GM12872 (cell line): ENCODE results near the gene NEUROD2.

ENCODE experiments used
- TF ChIP-seq, protein P1 (sequence below): IDR thresholded peaks from 3 replicates; pipeline ENCODE4 v1.5.1; 2011; ENCODE audit warnings: low read depth, mild to moderate bottlenecking, low read length, moderate library complexity; ENCODE audit not compliant: insufficient read depth

Gene NEUROD2

DNA sequence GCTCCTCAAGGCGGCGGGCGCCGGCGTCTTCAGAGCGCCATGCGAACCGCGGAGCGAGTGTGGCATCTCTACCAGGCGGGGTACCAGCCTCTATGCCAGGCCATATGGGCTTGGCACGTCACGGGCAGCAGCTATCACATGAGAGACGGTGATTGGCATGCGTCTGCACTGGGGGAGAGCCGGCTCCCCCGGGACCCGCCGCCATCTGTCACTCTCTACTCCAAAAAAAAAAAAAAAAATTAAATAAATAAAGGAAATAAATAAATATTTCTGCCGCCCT, at the start of gene NEUROD2:
Gene NEUROD2 (minus strand): TSS at position 70 of the 280 bp plus-strand sequence. CDS start 1,321 bp downstream, outside the sequence.
- TF ChIP-seq, protein P1, sequence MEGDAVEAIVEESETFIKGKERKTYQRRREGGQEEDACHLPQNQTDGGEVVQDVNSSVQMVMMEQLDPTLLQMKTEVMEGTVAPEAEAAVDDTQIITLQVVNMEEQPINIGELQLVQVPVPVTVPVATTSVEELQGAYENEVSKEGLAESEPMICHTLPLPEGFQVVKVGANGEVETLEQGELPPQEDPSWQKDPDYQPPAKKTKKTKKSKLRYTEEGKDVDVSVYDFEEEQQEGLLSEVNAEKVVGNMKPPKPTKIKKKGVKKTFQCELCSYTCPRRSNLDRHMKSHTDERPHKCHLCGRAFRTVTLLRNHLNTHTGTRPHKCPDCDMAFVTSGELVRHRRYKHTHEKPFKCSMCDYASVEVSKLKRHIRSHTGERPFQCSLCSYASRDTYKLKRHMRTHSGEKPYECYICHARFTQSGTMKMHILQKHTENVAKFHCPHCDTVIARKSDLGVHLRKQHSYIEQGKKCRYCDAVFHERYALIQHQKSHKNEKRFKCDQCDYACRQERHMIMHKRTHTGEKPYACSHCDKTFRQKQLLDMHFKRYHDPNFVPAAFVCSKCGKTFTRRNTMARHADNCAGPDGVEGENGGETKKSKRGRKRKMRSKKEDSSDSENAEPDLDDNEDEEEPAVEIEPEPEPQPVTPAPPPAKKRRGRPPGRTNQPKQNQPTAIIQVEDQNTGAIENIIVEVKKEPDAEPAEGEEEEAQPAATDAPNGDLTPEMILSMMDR = no peak

- TF ChIP-seq, protein P1 = no peak
Observed at GRCh38 chr17:39655105-39655504, 47.4 kb upstream of the NEUROD2 start.

- TF ChIP-seq, protein P1 = peak; percentile 100
Observed at GRCh38 chr17:39653662-39654331, 46.1 kb upstream of the NEUROD2 start.

DNA sequence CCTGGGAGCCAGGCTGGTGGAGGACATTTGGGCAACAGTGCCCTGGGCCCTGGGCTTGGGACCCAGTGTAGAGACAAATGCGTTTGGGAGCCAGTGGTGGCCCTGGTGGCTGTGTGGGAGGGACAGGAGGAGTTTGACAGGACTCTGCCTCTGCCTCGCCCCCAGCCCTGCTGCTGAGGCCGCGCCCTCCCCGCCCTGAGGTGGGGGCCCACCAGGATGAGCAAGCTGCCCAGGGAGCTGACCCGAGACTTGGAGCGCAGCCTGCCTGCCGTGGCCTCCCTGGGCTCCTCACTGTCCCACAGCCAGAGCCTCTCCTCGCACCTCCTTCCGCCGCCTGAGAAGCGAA, 45.6 kb upstream of the NEUROD2 start:
- TF ChIP-seq, protein P1 = no peak

DNA sequence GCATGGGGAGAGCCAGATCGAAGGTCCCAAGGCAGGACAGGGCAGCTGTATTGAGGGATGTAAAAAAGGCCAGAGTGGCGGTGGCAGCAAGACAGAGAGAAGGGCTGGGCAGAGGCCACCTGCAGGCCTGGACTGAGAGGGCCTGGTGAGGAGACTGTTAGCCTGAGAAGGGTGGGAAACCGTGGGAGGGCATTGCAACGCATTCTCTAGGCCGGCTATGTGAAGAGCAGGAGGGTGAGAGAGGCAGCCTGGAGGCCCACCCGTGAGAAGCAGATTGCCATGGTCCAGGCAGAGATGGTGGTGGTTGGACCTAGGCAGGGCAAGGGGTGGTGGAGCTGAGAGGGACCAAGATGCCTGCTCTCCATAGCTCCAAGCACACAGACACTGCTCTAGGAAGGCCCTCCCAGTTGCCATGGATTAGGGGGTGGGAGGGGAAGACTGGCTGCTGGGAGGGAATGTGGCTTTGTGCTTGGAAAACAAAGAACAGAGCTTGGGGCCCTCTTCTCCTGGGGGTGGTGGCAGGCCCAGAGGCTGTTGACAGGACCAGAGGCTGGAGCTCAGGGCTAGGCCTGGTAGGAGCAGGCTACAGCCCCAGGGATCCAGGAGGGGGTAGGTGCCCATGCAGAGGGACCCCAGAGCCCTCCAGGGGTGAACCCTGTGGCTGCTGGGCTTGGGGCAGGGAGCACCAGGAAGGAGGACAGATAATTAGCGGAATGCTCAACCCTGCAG, 45.0 kb upstream of the NEUROD2 start:
- TF ChIP-seq, protein P1 = no peak

GRCh38 chr17:39651923-39652586, 44.3 kb upstream of the NEUROD2 start:
- TF ChIP-seq, protein P1 = no peak

DNA sequence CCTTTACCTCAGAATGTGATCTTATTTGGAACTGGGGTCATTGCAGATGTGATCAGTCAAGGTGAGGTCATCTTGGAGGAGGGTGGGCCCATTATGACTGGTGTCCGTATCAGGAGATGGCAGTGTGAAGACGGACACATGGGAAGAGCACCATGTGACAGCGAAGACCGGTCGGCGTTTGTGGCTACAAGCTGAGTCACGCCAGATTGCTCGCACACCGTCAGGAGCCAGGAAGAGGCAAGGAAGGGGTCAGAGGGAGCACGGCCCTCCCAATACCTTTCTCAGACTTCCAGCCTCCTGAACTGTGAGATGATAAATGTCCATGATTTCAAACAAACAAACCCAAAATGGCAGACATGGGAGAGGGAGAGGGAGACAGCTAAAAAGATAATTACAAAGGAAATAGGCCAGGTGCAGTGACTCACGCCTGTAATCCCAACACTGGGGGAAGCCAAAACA, 42.4 kb upstream of the NEUROD2 start:
- TF ChIP-seq, protein P1 = no peak
